ENCODE results near the gene AAK1. TPM values are rescaled to one million over a fixed set of nuclear protein-coding genes. Genes with fewer than 3 reads are reported as not detected.

AAK1 gene
- total RNA-seq, 1 donor from 2014 or later, result 108 TPM

DNA sequence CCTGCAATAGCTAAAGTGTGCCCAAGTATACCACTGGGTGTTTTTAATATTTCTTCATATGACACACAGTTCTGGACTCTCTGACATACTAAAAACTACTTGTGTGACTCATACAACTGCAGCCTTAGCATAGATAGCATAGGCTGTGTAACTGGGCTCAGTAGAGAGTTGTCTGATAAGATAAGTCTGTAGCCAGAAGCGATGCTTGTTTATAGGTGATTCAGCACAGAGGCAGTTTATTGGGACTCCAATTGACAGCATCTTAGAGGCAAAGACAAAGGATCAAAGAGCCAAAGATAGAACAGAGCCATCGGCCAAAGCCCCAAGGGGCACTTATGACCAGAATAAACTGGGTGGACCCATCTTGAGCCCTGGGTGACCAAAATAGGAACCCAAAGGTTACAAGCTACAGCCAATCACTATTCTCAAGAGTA lies 42.3 kb downstream of the AAK1 start:
- no peak overlapping the region for H2AFZ ChIP-seq (ENCODE audit: low read depth, low read length)
- peaks cover 29% of the 10 kb centered on the region for H3K4me1 Mint-ChIP-seq (ENCODE audit: low read depth, unreplicated experiment)
- no peak overlapping the region for H3K4me3 ChIP-seq (ENCODE audit: insufficient read depth, low read depth, low read length)
- H3K27me3 Mint-ChIP-seq (ENCODE audit: low read depth, unreplicated experiment), result no peaks in the 10 kb centered on the region
- no peaks in the 10 kb centered on the region for H3K9me3 Mint-ChIP-seq (ENCODE audit: unreplicated experiment)
- FAIRE-seq (peak; percentile 93), DNase-seq (ENCODE audit: low read depth) (peak; percentile 95)
- no peak for TF ChIP-seq EZH2 (IDR thresholded peaks at IDR 0.05; ENCODE audit: insufficient read depth, low read length)
- TF ChIP-seq, protein P1, sequence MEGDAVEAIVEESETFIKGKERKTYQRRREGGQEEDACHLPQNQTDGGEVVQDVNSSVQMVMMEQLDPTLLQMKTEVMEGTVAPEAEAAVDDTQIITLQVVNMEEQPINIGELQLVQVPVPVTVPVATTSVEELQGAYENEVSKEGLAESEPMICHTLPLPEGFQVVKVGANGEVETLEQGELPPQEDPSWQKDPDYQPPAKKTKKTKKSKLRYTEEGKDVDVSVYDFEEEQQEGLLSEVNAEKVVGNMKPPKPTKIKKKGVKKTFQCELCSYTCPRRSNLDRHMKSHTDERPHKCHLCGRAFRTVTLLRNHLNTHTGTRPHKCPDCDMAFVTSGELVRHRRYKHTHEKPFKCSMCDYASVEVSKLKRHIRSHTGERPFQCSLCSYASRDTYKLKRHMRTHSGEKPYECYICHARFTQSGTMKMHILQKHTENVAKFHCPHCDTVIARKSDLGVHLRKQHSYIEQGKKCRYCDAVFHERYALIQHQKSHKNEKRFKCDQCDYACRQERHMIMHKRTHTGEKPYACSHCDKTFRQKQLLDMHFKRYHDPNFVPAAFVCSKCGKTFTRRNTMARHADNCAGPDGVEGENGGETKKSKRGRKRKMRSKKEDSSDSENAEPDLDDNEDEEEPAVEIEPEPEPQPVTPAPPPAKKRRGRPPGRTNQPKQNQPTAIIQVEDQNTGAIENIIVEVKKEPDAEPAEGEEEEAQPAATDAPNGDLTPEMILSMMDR (IDR thresholded peaks at IDR 0.05; ENCODE audit: insufficient read depth, low read depth, low read length), result no peak
- H3K79me2 ChIP-seq (ENCODE audit: insufficient read depth, low read length), result peaks cover 74% of the 10 kb centered on the region
- no peaks in the 10 kb centered on the region for H3K27me3 ChIP-seq (ENCODE audit: insufficient read depth, low read length)
- H3K4me1 ChIP-seq (ENCODE audit: insufficient read depth, low read length), result peaks cover 7% of the 10 kb centered on the region
- H3K4me3 Mint-ChIP-seq (ENCODE audit: unreplicated experiment), result no peak overlapping the region
- H3K36me3 ChIP-seq (ENCODE audit: insufficient read depth, low read length), result no peaks in the 10 kb centered on the region
- peak overlapping the region; percentile 8 for H3K27ac Mint-ChIP-seq (ENCODE audit: unreplicated experiment)
- H3K4me2 ChIP-seq (ENCODE audit: low read length), result no peak overlapping the region
- no peak overlapping the region for H3K9ac ChIP-seq (ENCODE audit: low read length)
- H3K36me3 Mint-ChIP-seq (ENCODE audit: low read depth, unreplicated experiment), result peaks cover 2% of the 10 kb centered on the region
- no peaks in the 10 kb centered on the region for H3K9me3 ChIP-seq (ENCODE audit: insufficient read depth, low read depth, low read length)
- H4K20me1 ChIP-seq (ENCODE audit: insufficient read depth, low read length), result peaks cover 81% of the 10 kb centered on the region
- H3K27ac ChIP-seq (ENCODE audit: low read depth, low read length), result no peak overlapping the region

DNA sequence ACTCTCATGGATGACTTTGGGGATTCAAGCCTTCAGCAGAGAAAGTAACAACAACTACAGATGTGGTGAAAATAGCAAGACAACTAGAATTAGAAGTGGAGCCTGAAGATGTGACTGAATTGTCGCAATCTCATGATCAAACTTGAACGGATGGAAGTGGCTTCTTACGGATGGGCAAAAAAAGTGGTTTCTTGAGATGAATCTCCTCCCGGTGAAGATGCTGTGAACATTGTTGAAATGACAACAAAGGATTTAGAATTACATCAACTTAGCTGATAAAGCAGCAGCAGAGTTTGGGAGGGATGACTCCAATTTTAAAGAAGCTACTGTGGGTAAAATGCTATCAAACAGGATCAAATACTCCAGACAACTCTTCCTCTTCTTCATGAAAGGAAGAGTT lies 43.1 kb downstream of the AAK1 start:
- H3K4me1 Mint-ChIP-seq (ENCODE audit: low read depth, unreplicated experiment), result peaks cover 29% of the 10 kb centered on the region
- peak overlapping the region; percentile 63 for H3K27ac Mint-ChIP-seq (ENCODE audit: unreplicated experiment)
- peaks cover 80% of the 10 kb centered on the region for H4K20me1 ChIP-seq (ENCODE audit: insufficient read depth, low read length)
- no peaks in the 10 kb centered on the region for H3K27me3 Mint-ChIP-seq (ENCODE audit: low read depth, unreplicated experiment)
- no peak overlapping the region for H3K4me3 Mint-ChIP-seq (ENCODE audit: unreplicated experiment)
- H3K27me3 ChIP-seq (ENCODE audit: insufficient read depth, low read length), result no peaks in the 10 kb centered on the region
- peaks cover 2% of the 10 kb centered on the region for H3K36me3 Mint-ChIP-seq (ENCODE audit: low read depth, unreplicated experiment)
- H3K36me3 ChIP-seq (ENCODE audit: insufficient read depth, low read length), result no peaks in the 10 kb centered on the region
- H3K9ac ChIP-seq (ENCODE audit: low read length), result no peak overlapping the region
- peaks cover 7% of the 10 kb centered on the region for H3K4me1 ChIP-seq (ENCODE audit: insufficient read depth, low read length)
- no peaks in the 10 kb centered on the region for H3K9me3 Mint-ChIP-seq (ENCODE audit: unreplicated experiment)
- FAIRE-seq (no peak), DNase-seq (ENCODE audit: low read depth) (no peak)
- no peak overlapping the region for H3K4me3 ChIP-seq (ENCODE audit: insufficient read depth, low read depth, low read length)
- H3K9me3 ChIP-seq (ENCODE audit: insufficient read depth, low read depth, low read length), result no peaks in the 10 kb centered on the region
- H3K4me2 ChIP-seq (ENCODE audit: low read length), result no peak overlapping the region
- no peak overlapping the region for H3K27ac ChIP-seq (ENCODE audit: low read depth, low read length)
- H3K79me2 ChIP-seq (ENCODE audit: insufficient read depth, low read length), result peaks cover 74% of the 10 kb centered on the region
- no peak overlapping the region for H2AFZ ChIP-seq (ENCODE audit: low read depth, low read length)
- no peak for TF ChIP-seq EZH2 (IDR thresholded peaks at IDR 0.05; ENCODE audit: insufficient read depth, low read length)
- TF ChIP-seq, protein P1 (IDR thresholded peaks at IDR 0.05; ENCODE audit: insufficient read depth, low read depth, low read length), result no peak

DNA sequence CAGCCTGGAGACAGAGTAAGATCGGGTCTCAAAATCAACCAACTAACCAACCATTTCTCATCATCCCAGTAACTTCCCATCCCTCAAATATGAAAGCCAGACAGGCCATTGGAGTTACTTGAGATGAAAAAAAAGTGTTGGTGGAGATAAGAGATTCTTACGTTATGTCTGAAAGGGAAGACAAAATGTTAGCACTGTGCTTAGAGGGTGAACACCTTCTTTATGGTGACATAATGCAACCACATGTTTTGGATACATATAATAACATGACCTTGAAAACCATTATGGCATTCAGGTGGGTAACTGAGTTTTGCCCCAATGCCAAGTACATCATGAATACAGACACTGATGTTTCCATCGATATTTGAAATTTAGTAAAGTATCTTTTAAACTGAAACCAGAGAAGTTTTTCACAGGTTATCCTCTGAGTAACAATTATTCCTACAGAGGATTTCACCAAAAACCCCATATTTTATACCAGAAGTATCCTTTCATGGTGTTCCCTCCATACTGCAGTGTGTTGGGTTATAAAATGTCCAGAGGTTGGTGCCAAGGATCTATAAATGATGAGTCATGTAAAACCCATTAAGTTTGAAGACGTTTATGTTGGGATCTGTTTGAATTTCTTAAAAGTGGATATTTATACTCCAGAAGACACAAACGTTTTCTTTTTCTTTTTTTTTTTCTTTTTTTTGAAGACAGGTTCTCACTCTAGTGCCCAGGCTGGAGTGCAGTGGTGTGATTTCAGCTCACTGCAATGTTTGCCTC lies 45.5 kb downstream of the AAK1 start:
- no peaks in the 10 kb centered on the region for H3K27me3 Mint-ChIP-seq (ENCODE audit: low read depth, unreplicated experiment)
- no peak overlapping the region for H3K4me3 Mint-ChIP-seq (ENCODE audit: unreplicated experiment)
- H3K9ac ChIP-seq (ENCODE audit: low read length), result no peak overlapping the region
- no peaks in the 10 kb centered on the region for H3K9me3 ChIP-seq (ENCODE audit: insufficient read depth, low read depth, low read length)
- H3K4me1 Mint-ChIP-seq (ENCODE audit: low read depth, unreplicated experiment), result peaks cover 19% of the 10 kb centered on the region
- TF ChIP-seq, protein P1 (IDR thresholded peaks at IDR 0.05; ENCODE audit: insufficient read depth, low read depth, low read length), result no peak
- no peak for TF ChIP-seq EZH2 (IDR thresholded peaks at IDR 0.05; ENCODE audit: insufficient read depth, low read length)
- H3K27ac Mint-ChIP-seq (ENCODE audit: unreplicated experiment), result no peak overlapping the region
- H2AFZ ChIP-seq (ENCODE audit: low read depth, low read length), result no peak overlapping the region
- H3K4me3 ChIP-seq (ENCODE audit: insufficient read depth, low read depth, low read length), result no peak overlapping the region
- DNase-seq (ENCODE audit: low read depth) (no peak), FAIRE-seq (no peak)
- H3K4me2 ChIP-seq (ENCODE audit: low read length), result no peak overlapping the region
- no peaks in the 10 kb centered on the region for H3K36me3 ChIP-seq (ENCODE audit: insufficient read depth, low read length)
- H3K79me2 ChIP-seq (ENCODE audit: insufficient read depth, low read length), result peaks cover 66% of the 10 kb centered on the region
- H3K27ac ChIP-seq (ENCODE audit: low read depth, low read length), result no peak overlapping the region
- H3K36me3 Mint-ChIP-seq (ENCODE audit: low read depth, unreplicated experiment), result peaks cover 5% of the 10 kb centered on the region
- peaks cover 75% of the 10 kb centered on the region for H4K20me1 ChIP-seq (ENCODE audit: insufficient read depth, low read length)
- H3K27me3 ChIP-seq (ENCODE audit: insufficient read depth, low read length), result no peaks in the 10 kb centered on the region
- peaks cover 7% of the 10 kb centered on the region for H3K4me1 ChIP-seq (ENCODE audit: insufficient read depth, low read length)
- H3K9me3 Mint-ChIP-seq (ENCODE audit: unreplicated experiment), result no peaks in the 10 kb centered on the region

Measured in astrocyte (in vitro differentiated cells and primary cell).